Lower lobe of right lung (tissue), 2 donors: ENCODE measurements around the gene TSHZ3. TPM values are rescaled to one million over a fixed set of nuclear protein-coding genes. Genes with fewer than 3 reads are reported as not detected.

Experiments
- ATAC-seq, 2 donors: fragments of 200-7000 bp; cut with Tn5 transposase; one replicate each; pipeline ENCODE4 v1.9.1; 2020 to 2022; ENCODE audit warnings: mild to moderate bottlenecking in 2 of 2, moderate library complexity in 2 of 2
- DNase-seq: peaks from one replicate; pipeline ENCODE4 v3.0.0-alpha.2; 2020
- H3K27ac ChIP-seq: fragments of 200-600 bp; one replicate; pipeline ENCODE4 v1.8.0; 2022
- H3K27me3 ChIP-seq: fragments of 200-600 bp; one replicate; pipeline ENCODE4 v1.8.0; 2022; ENCODE audit warnings: low read depth
- H3K36me3 ChIP-seq: fragments of 200-600 bp; one replicate; pipeline ENCODE4 v1.8.0; 2022; ENCODE audit warnings: mild to moderate bottlenecking
- H3K4me1 ChIP-seq: fragments of 200-600 bp; one replicate; pipeline ENCODE4 v1.8.0; 2022
- H3K4me3 ChIP-seq: fragments of 200-600 bp; one replicate; pipeline ENCODE4 v1.8.0; 2022; ENCODE audit warnings: mild to moderate bottlenecking
- H3K9me3 ChIP-seq: fragments of 200-600 bp; one replicate; pipeline ENCODE4 v1.8.0; 2022
- CTCF ChIP-seq: fragments of 200-600 bp; IDR thresholded peaks from one replicate; pipeline ENCODE4 v1.8.0; 2022; ENCODE audit warnings: antibody characterized with exemption, mild to moderate bottlenecking
- intact Hi-C: fragments of 100-400 bp; cut with DNase I; formaldehyde crosslinking; loops from one replicate; pipeline ENCODE4 v1.11.0; 2022
- total RNA-seq: library from RNA; stranded (reverse); fragmentation: NEBNext Ultra II Directional; extraction: Animal tissue kit (Norgen Biotek cat#: 25700); gene quantifications from one replicate; pipeline ENCODE4 v1.2.1, GENCODE V29; 2021
- donor health status: DM: no; HTN: yes; CAD: no; lungs with severe emphysema.

TSHZ3 gene
- total RNA-seq, 1 donor from 2014 or later, result 5.7 TPM

DNA sequence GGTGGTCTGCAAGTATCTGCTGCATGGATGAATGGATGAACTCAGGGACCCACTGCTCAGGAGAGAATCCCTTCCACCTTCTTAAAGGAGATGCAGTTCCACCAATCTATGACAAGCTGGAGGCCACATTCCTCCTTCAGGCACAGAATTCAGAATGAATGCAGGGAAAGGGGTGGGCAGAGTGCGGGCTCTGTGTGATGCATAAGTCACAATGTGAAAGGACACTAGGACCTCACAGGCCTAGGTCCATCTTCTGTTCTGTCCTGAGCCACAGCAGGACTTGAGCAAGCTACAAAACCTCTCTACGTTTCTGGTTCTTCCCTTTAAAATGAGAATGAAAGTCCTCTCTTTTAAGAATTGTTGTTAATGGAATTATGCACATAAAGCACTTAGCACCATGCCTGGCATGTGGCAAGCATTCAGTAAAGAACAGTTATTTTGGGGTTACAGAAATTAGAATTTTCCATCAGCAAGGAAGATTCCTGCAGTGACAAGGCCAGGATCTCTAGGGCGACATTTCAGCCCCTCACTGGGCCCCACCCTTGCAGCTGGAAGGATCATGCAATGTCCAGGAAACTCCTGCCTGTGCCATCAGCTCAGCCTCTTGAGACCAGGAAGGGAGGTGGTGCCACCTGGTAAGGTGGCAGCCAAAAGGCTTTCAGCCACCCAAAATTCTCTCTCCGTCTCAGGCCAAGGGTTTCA, 38.7 kb downstream of the TSHZ3 start:
- Histone ChIP-seq H3K36me3 (no peaks in the 10 kb centered on the region), H3K4me1 (peaks cover 1% of the 10 kb centered on the region), H3K27me3 (no peaks in the 10 kb centered on the region), H3K27ac (no peak overlapping the region), H3K9me3 (no peaks in the 10 kb centered on the region), H3K4me3 (no peak overlapping the region)
- no peak for TF ChIP-seq CTCF
- no peak for DNase-seq
- ATAC-seq, result no peak
- intact Hi-C loops, result no loop called here

GRCh38 chr19:31308781-31309180, 40.5 kb downstream of the TSHZ3 start:
- Histone ChIP-seq H3K4me1 (no peaks in the 10 kb centered on the region), H3K27me3 (no peaks in the 10 kb centered on the region), H3K9me3 (no peaks in the 10 kb centered on the region), H3K4me3 (no peak overlapping the region), H3K27ac (no peak overlapping the region), H3K36me3 (no peaks in the 10 kb centered on the region)
- no peak for ATAC-seq
- no peak for DNase-seq
- TF ChIP-seq CTCF, result no peak
- intact Hi-C loops, result no loop called here

- intact Hi-C loops, result no loop called here
- H3K4me3 ChIP-seq, result no peak overlapping the region
- ATAC-seq, result no peak
- no peaks in the 10 kb centered on the region for H3K4me1 ChIP-seq
- TF ChIP-seq CTCF, result no peak
- no peak overlapping the region for H3K27ac ChIP-seq
- no peaks in the 10 kb centered on the region for H3K36me3 ChIP-seq
- no peaks in the 10 kb centered on the region for H3K27me3 ChIP-seq
- DNase-seq, result no peak
- no peaks in the 10 kb centered on the region for H3K9me3 ChIP-seq
Measured at GRCh38 chr19:31307071-31307669, 42.1 kb downstream of the TSHZ3 start.

DNA sequence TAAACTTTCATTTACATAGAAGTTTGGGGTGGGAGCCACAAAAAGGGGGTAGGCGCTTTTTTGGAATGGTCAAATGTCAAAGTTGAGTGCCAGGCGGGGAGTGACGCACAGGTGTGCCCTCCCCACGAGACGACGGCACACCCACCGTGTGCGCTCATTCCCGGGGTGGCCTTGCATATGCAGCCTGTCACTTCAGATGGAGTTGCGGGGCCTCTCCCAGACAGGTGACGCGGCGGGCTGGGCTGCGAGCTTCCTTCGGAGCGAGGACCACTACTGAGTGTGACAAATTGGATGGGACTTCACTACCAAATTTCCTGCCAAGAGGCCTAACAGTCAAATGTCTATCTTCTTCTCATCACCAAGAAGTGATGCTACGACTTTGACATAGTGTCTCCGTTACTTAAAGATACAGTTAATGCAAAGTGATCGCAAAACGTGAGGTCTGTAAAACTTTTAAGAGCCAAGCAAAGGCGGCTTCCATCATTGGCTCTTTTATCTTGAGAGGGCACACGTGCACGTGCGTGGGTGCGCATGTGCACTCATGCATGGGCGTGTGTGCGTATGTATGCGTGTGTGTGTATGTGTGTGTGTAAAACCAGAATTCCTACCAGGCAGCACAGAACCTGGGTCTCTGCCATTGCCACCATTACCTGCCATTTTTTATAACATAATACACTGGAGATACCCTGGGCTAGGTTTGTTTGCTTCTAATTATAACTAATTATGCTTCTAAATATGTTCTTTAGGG, 43.1 kb downstream of the TSHZ3 start:
- Histone ChIP-seq H3K9me3 (no peaks in the 10 kb centered on the region), H3K4me1 (no peaks in the 10 kb centered on the region), H3K4me3 (no peak overlapping the region), H3K27ac (no peak overlapping the region), H3K36me3 (no peaks in the 10 kb centered on the region), H3K27me3 (no peaks in the 10 kb centered on the region)
- ATAC-seq (no peak), DNase-seq (no peak)
- TF ChIP-seq CTCF, result no peak
- intact Hi-C loops, result no loop called here

GRCh38 chr19:31304831-31305312, 44.4 kb downstream of the TSHZ3 start:
- ATAC-seq, result no peak
- no peak for TF ChIP-seq CTCF
- no peak for DNase-seq
- H3K9me3 ChIP-seq, result no peaks in the 10 kb centered on the region
- no peaks in the 10 kb centered on the region for H3K27me3 ChIP-seq
- no peak overlapping the region for H3K4me3 ChIP-seq
- intact Hi-C loops, result no loop called here
- no peaks in the 10 kb centered on the region for H3K36me3 ChIP-seq
- H3K4me1 ChIP-seq, result no peaks in the 10 kb centered on the region
- H3K27ac ChIP-seq, result no peak overlapping the region
